Fibroblast of villous mesenchyme (primary cell): ENCODE data around the gene UMODL1. TPM values are rescaled to one million over a fixed set of nuclear protein-coding genes. Genes with fewer than 3 reads are reported as not detected.

Experiments used
- DNase-seq: peaks from one replicate; pipeline ENCODE4 v3.0.0-alpha.2; 2010; ENCODE audit warnings: low read depth
- H3K4me3 ChIP-seq: 2 replicates; pipeline ENCODE4 v1.5.1; 2011; ENCODE audit warnings: low read depth, mild to moderate bottlenecking, low read length
- CTCF ChIP-seq: IDR thresholded peaks from 2 replicates; pipeline ENCODE4 v1.5.1; 2012; ENCODE audit warnings: low read depth, mild to moderate bottlenecking, low read length; ENCODE audit not compliant: insufficient read depth
- total RNA-seq: library from RNA; depleted of rRNA; stranded (reverse); fragments of >200 nt; gene quantifications from 2 replicates; pipeline ENCODE4 v1.2.3, GENCODE V29; 2012

UMODL1 gene
- total RNA-seq, 1 donor: not detected

DNA sequence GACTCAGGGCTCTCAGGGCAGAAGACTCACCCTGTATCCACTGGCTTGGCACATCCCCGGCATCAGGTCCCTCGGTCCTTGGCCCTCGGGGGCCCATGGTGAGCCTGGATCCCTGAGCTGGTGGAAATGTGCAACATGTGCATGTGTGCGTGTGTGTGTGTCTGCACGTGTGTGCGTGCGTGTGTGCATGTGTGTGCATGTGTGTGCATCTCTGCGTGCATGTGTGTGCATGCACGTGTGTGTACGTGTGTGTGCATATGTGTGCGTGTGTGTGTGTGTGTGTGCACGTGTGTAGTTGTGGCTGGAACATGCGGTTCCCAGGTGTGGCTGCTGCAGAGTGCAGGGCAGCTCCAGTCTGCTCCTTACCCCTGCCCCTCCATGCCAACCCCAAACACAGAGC is 51.3 kb downstream of the UMODL1 start:
- no peak for TF ChIP-seq CTCF
- DNase-seq: no peak
- no peak overlapping the region for H3K4me3 ChIP-seq

DNA sequence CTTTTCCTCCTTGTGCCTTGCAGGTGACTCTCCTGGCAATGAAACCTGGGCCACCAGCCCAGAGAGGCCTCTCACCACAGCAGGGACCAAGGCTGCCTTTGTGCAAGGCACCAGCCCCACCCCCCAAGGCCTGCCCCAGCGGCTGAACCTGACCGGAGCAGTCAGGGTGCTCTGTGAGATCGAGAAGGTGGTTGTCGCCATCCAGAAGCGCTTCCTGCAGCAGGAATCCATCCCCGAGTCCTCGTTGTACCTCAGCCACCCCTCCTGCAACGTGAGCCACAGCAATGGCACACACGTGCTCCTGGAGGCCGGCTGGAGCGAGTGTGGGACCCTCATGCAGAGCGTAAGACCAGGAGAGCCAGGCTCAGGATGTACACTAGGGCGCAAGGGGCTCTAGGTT is 51.7 kb downstream of the UMODL1 start:
- DNase-seq: no peak
- H3K4me3 ChIP-seq: no peak overlapping the region
- TF ChIP-seq CTCF: no peak

- DNase-seq: no peak
- H3K4me3 ChIP-seq: no peak overlapping the region
- no peak for TF ChIP-seq CTCF
Observed at GRCh38 chr21:42123219-42123908, 52.2 kb downstream of the UMODL1 start.

GRCh38 chr21:42124081-42124480 is 53.0 kb downstream of the UMODL1 start:
- TF ChIP-seq CTCF: no peak
- no peak for DNase-seq
- no peak overlapping the region for H3K4me3 ChIP-seq

DNA sequence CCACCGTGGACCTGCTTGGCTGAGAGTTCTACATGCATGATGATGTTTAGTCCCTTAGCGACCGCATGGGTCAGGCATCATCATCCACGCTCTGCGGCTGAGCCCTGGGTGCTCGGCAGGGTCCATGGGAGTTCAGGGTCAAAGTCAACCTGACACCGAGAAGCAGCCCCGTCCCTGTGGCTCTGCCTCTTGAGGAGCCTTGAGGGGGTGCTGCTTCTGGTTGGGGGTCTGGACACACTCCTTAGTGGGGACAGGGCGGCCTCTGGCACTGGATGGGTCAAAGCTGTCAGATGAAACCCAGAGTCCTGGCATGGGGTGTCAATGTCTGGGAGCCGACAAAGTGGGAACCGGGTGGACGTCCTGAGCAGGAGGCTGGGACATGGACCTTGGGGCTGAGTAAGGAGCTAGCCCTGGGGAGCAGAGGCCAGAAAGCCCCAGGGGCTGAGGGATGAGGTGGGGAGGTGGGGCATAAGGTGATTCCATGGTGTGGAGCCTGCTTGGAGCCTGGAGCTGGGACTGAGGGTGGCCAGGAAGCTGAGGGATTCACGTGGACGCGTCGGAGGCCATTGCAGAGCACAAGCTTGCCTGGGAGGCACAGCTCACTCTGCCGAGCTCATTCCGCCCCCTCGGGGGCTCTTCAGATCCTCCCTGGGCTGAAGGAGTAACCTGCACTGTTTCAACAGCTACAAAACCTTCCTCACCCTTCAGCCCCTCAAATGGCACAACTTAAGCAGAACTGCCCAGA is 53.9 kb downstream of the UMODL1 start:
- DNase-seq: no peak
- H3K4me3 ChIP-seq: no peak overlapping the region
- no peak for TF ChIP-seq CTCF

DNA sequence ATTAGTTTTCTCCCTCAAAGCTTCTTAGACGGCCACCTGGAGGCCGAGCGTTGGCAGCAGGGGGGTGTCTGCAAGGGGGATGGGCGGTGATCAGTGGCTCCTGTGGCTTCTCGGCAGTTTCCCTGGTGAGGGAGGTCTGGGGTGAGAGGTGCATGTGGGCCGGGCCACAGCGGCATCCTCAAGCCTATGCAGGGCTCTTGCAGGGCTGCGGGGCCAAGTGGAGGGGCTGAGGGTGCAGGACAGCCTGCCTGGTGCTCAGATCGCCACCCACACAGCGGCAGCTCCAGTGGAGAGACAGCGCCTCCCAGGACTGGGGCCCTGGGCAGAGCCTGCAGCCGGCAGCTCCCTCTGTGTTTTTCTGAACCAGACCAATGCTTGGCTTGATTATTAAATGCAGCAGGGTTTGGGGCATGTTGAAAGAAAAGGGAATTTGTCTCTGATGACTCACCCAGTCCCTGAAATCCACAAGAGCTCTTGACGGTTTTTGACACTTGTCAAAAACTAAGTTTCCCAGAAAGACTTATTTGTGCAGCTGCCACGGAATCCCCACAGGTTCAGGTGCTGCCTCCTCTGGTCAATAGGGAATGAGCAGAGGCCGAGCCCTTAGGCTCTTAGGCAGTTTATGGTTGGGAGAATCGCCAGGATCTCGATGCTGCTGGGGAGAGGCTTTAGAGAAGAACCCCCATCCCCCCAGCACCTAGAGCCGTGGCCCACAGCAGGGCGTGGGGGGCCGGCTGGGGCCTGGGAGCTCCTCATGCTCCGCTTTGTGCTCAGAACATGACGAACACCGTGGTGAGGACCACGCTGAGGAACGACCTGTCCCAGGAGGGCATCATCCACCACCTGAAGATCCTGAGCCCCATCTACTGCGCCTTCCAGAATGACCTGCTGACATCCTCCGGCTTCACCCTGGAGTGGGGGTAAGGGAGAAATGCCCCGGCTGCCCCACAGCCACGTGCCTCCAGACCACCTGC is 54.7 kb downstream of the UMODL1 start:
- peak; percentile 45 for DNase-seq
- TF ChIP-seq CTCF: peak; percentile 13
- H3K4me3 ChIP-seq: no peak overlapping the region
